Stimulated activated CD4-positive, alpha-beta T cell treated with anti-CD3 and anti-CD28 coated beads, Interleukin-12 subunit alpha, Interleukin-12 subunit beta, amount 100 ng/mL, for 24 hours (primary cell): ENCODE measurements around the gene SLC4A1AP.

Experiments used
- DNase-seq, 2 experiments: peaks; one replicate each; pipeline ENCODE4 v3.0.0-alpha.2; 2020; ENCODE audit warnings: low read depth in 2 of 2

SLC4A1AP gene

DNA sequence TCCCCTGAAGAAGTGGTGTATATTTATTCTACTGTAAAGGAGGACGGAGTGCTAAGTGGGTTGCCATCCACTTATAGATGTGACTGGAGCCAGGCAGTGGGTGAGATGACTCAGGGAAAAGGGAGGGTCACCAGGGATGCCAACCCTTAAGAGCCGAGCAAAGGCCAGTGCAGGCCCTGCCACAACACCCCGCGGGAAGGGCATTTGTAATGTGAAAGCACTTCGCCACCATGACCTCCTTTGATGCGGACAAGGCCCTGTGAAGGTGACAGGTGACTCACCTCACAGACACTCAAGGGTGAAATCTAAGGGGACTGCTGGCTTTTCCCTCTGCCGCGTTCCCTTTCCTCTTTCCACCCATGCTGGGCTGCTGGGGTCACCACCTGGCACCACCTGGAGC, 57.6 kb downstream of the SLC4A1AP start:
- no peak for DNase-seq

- no peak for DNase-seq
Observed at GRCh38 chr2:27721884-27722485, 58.3 kb downstream of the SLC4A1AP start.

- DNase-seq, result no peak
Observed at GRCh38 chr2:27723372-27724144, 59.9 kb downstream of the SLC4A1AP start.

GRCh38 chr2:27724191-27724590, 60.5 kb downstream of the SLC4A1AP start:
- DNase-seq, result no peak

DNA sequence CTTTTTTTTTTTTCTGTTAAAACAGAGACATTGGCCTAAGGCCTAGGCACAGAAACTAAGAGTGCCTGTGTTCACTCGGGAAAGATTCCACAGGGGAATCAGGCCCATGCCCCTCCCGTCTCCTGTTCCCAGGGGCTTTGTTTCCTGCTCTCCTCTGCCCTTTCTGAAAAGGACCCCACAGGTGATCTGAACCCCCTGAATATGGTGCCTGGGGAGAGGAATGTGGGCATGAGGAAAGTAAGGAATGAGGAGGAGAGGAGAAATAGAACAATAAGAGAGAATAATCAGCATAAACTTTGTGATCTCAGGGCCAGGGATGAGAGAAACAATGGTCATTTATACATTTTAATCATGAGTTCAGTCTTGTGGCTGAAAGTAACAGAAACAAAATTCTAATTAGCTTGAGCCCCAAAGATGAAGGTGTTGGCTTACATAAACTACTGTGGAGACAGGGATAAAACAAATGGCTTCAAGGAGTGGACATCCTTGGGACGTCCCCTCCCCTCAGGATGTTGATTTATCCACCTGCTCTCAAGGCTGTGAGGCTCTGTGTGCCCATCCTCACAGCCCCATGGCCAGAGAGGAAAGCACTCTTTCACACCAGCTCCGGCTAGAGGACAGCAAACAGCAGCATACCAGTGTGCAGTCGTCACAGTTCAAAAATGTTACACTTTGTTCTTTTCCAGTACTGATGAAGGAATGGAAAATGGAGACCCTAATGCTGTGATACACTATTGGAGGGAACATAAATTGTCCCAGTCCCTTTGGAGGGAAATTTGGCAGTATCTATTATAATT, 61.4 kb downstream of the SLC4A1AP start:
- no peak for DNase-seq

DNA sequence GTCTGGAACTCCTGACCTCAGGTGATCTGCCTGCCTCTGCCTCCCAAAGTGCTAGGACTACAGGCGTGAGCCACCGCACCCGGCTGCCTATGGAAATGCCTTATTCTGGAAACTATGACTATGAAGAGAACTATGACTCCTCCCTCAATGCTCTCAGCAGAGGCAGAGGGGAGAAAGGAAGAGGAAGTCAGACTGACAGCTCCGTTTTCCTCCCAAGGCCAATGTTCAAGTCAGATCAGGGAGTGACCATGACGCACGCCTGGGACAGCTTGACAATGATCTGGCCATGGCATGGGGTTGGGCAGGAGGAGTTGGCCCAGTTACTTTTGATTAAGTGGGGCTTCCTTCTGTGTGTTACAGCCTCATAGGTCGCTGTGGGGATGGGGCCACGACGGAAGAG, 63.6 kb downstream of the SLC4A1AP start:
- DNase-seq, result no peak

GRCh38 chr2:27728081-27728858, 64.6 kb downstream of the SLC4A1AP start:
- DNase-seq, result no peak

- DNase-seq, result no peak
Observed at GRCh38 chr2:27729198-27729597, 65.5 kb downstream of the SLC4A1AP start.

- DNase-seq, result no peak
Observed at GRCh38 chr2:27729614-27730013, 65.9 kb downstream of the SLC4A1AP start.

DNA sequence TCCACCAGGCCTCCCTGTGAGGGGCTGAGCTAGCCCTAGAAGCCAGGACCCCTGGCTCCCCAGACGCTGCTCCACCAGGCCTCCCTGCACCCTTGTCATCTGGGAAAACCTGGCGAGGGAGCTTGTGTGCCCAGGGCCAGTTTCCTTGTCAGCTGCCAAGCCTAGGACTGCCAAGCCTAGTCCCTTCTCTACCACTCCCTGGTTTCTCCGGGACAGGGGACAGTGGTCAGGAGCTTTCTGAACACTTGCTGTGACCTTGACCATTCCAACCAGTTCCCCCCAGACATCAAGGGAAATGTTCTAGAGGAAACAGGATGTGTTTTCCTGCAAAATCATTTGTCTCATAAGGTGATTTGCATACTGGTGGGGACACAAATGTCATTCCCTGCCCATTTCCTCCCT, 66.6 kb downstream of the SLC4A1AP start:
- DNase-seq, result no peak

GRCh38 chr2:27730980-27731691, 67.4 kb downstream of the SLC4A1AP start:
- DNase-seq, result no peak

DNA sequence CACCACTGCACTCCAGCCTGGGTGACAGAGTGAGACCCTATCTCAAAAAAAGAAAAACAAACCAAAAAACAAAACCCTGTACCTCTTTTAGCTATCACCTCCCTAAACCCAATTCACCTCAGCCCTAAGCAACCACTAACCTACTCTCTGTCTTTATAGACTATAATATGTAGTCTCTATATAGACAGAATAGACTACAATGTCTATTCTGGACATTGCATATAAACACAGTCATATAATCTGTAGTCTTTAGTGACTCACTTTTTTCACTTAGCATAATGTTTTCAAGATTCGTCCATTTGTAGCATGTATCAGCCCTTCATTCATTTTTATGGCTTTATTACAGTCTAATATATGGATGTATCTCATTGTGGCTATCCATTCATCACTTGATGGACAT, 70.6 kb downstream of the SLC4A1AP start:
- DNase-seq, result no peak

DNA sequence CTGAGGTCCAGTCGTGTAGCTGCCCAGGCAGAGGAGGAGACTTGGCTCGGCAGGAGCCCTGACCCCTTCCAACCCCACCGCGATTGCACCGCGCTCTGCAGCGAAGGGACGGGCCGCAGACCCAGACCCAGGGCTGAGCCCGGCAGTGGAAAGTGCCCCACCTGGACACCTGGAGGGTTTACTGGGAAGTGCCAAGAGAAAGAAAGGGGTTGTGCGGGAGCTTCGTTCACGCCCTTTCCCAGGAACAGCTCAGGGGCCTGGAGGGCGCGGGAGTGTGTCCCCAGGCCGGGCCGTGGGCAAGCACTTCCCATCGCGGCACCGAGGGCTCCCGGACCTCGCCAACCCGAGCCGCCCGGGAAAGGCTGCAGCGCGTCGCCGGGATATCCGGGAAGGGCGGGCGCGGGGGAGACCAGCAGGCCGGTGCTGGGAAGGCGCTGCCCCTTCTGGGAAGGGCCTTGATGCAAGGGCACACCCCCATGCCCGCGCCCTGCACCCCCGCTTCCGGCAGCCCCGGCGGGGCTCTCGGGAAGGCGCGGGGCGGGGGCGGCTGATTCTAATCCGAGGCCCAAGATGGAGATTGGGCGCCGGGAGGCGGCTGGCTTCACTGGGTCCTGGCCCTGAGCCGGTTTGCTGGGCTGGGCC, 71.7 kb downstream of the SLC4A1AP start:
- DNase-seq, result peak; percentile 32 to 64

GRCh38 chr2:27736031-27736889, 72.6 kb downstream of the SLC4A1AP start:
- no peak for DNase-seq

- DNase-seq, result no peak
Observed at GRCh38 chr2:27736890-27737204, 73.2 kb downstream of the SLC4A1AP start.

DNA sequence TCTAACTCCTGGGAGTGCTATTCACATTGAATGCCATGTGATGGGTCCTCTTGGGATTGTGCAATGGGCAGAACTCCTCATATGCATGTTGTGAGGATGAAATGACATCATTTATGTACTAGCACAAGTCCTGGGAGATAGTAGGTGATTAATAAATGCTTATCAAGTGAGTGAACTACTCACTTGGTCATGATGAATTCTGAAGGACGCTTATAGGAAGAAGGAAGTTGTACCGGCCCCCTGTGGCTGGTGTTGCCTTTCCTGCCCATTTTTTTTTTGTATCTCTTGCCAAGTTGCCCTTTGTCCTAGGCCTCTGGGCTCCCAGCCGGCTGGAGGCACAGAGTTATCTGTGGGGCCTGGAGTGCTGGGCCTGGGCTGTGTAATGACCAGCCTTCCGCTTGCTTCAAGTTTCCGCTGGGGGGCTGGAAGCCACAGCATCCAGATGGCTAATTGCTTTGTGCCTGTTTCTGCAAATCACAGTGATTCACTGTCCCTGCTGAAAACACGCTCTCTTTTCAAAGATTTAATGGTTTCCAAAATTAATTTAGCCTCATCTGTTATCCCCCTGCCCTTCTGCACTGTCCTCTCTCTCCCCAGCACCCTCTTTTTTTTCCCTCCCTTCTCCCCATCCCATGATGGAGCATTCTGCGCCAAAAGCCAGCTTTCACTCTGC, 74.1 kb downstream of the SLC4A1AP start:
- no peak for DNase-seq

- DNase-seq, result no peak
Observed at GRCh38 chr2:27738349-27739057, 74.8 kb downstream of the SLC4A1AP start.

- DNase-seq, result no peak
Observed at GRCh38 chr2:27739058-27739373, 75.3 kb downstream of the SLC4A1AP start.

GRCh38 chr2:27741673-27742072, 78.0 kb downstream of the SLC4A1AP start:
- no peak for DNase-seq
